Keratinocyte (primary cell): ENCODE data around the gene ZIC2.

Experiments
- EZH2 ChIP-seq: IDR thresholded peaks from one replicate; pipeline ENCODE4 v1.6.1; 2012; ENCODE audit warnings: inconsistent platforms, mild to moderate bottlenecking, low read length, moderate library complexity
- TF ChIP-seq, protein P1 (sequence below), 3 experiments: IDR thresholded peaks in 1 of 3; conservative IDR thresholded peaks in 1 of 3; optimal IDR thresholded peaks in 1 of 3; 2 replicates in 2 of 3; 3 replicates in 1 of 3; pipeline versions ENCODE3 to v1.5.1; 2011; ENCODE audit warnings: low read length in 3 of 3, mild to moderate bottlenecking in 3 of 3, moderate library complexity in 2 of 3, control low read depth in 1 of 3, inconsistent platforms in 1 of 3; ENCODE audit not compliant: insufficient read depth in 2 of 3; ENCODE audit errors: extremely low read depth in 1 of 3

DNA sequence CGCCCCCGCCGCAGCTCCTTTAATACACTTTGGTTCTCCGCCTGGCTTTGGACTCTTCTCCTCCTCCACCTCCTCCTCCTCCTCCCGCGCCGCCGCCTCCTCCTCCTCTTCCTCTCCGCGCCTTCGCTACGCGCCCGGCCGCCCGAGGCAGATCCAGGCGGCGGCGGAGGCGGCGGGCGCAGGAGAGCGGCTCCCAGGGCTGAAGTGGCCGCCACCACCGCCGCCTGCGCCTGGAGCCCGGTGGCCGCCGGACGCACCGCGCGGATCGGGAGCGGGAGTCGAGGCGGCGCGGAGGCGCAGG lies at the start of gene ZIC2:
- TF ChIP-seq, protein P1, sequence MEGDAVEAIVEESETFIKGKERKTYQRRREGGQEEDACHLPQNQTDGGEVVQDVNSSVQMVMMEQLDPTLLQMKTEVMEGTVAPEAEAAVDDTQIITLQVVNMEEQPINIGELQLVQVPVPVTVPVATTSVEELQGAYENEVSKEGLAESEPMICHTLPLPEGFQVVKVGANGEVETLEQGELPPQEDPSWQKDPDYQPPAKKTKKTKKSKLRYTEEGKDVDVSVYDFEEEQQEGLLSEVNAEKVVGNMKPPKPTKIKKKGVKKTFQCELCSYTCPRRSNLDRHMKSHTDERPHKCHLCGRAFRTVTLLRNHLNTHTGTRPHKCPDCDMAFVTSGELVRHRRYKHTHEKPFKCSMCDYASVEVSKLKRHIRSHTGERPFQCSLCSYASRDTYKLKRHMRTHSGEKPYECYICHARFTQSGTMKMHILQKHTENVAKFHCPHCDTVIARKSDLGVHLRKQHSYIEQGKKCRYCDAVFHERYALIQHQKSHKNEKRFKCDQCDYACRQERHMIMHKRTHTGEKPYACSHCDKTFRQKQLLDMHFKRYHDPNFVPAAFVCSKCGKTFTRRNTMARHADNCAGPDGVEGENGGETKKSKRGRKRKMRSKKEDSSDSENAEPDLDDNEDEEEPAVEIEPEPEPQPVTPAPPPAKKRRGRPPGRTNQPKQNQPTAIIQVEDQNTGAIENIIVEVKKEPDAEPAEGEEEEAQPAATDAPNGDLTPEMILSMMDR (optimal IDR thresholded peaks at IDR 0.05 in 1 of 3, IDR thresholded peaks at IDR 0.05 in 1 of 3, conservative IDR thresholded peaks at IDR 0.05 in 1 of 3; ENCODE audit: extremely low read depth in 1 of 3, insufficient read depth in 2 of 3, low read length in 3 of 3), result no peak
- no peak for TF ChIP-seq EZH2
